Prostate gland (tissue), 2 donors: Measurements from ENCODE around the gene LIG1.

ENCODE experiments used
- POLR2A ChIP-seq: fragments of 450-650 bp; IDR thresholded peaks from one replicate; pipeline ENCODE4 v1.6.1; 2016; ENCODE audit warnings: antibody characterized with exemption, mild to moderate bottlenecking
- POLR2AphosphoS5 ChIP-seq: sonication (generic); formaldehyde crosslinking; IDR thresholded peaks from one replicate; pipeline ENCODE4 v1.6.1; 2017; ENCODE audit warnings: antibody characterized with exemption
- TF ChIP-seq, protein P1 (sequence below), 4 experiments: fragments of 200-600 bp in 2 of 4; fragments of 450-650 bp in 2 of 4; sonication (generic) in 2 of 4; IDR thresholded peaks; 1 replicate in 3 of 4; 2 replicates in 1 of 4; pipeline ENCODE4 v1.5.1; 2016 to 2019; ENCODE audit warnings: antibody characterized with exemption in 4 of 4, mild to moderate bottlenecking in 2 of 4, moderate library complexity in 2 of 4

DNA sequence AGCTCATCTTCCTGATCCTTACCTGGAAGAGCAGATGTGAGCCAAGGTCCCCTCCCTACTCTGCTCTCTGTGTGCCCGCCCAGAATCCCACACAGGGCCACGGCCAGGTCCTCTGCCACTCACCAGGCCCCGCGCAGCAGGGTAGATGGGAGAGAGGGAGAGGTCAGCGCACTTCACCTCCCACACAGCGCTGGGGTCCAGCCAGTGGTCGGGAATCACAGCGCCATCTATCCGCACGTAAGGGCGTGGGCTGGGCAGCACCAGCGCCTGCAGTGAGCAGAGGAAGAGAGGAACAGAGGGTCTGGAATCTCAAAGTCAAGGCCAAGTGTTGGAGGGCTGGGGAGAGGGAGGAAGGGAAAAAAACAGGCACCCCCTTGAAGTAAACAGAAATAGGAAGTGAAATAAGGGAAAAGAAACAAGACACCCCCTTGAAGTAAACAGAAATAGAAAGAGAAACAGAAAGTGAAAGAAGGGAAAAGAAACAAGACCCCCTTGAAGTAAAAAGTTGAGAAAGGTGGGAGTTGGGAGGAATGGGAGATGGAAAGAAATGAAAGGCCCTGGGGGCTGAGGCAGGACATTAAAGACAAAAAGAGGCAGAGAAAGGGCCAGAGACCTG lies 52.5 kb downstream of the LIG1 start:
- TF ChIP-seq, protein P1, sequence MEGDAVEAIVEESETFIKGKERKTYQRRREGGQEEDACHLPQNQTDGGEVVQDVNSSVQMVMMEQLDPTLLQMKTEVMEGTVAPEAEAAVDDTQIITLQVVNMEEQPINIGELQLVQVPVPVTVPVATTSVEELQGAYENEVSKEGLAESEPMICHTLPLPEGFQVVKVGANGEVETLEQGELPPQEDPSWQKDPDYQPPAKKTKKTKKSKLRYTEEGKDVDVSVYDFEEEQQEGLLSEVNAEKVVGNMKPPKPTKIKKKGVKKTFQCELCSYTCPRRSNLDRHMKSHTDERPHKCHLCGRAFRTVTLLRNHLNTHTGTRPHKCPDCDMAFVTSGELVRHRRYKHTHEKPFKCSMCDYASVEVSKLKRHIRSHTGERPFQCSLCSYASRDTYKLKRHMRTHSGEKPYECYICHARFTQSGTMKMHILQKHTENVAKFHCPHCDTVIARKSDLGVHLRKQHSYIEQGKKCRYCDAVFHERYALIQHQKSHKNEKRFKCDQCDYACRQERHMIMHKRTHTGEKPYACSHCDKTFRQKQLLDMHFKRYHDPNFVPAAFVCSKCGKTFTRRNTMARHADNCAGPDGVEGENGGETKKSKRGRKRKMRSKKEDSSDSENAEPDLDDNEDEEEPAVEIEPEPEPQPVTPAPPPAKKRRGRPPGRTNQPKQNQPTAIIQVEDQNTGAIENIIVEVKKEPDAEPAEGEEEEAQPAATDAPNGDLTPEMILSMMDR (IDR thresholded peaks at IDR 0.05), result no peak
- TF ChIP-seq POLR2A, result no peak
- no peak for TF ChIP-seq POLR2AphosphoS5
